Mucosa of descending colon (tissue), 3 donors: ENCODE results near the gene HHAT. TPM values are rescaled to one million over a fixed set of nuclear protein-coding genes. Genes with fewer than 3 reads are reported as not detected.

Source experiments
- ATAC-seq: fragments of 200-7000 bp; cut with Tn5 transposase; one replicate; pipeline ENCODE4 v1.9.1; 2020; ENCODE audit warnings: mild to moderate bottlenecking, moderate library complexity
- DNase-seq, 3 donors: peaks; one replicate each; pipeline ENCODE4 v3.0.0-alpha.2; 2020
- H3K36me3 ChIP-seq: fragments of 200-600 bp; one replicate; pipeline ENCODE4 v1.8.0; 2021; ENCODE audit warnings: low read depth, mild to moderate bottlenecking
- H3K4me1 ChIP-seq: fragments of 200-600 bp; one replicate; pipeline ENCODE4 v1.8.0; 2021; ENCODE audit warnings: low read depth, mild to moderate bottlenecking
- H3K4me3 ChIP-seq: fragments of 200-600 bp; one replicate; pipeline ENCODE4 v1.8.0; 2021; ENCODE audit warnings: mild to moderate bottlenecking
- H3K9me3 ChIP-seq: fragments of 200-600 bp; one replicate; pipeline ENCODE4 v1.8.0; 2021; ENCODE audit warnings: mild to moderate bottlenecking
- intact Hi-C, 2 donors: fragments of 100-400 bp; cut with DNase I in 1 of 2; cut with micrococcal nuclease in 1 of 2; formaldehyde crosslinking; loops; one replicate each; pipeline versions ENCODE4 v1.11.0 to v1.11.1; 2022; cut with DNase I, micrococcal nuclease
- total RNA-seq, 3 donors: library from RNA; stranded (reverse); fragmentation: NEBNext Ultra II Directional in 2 of 3; extraction: Animal tissue kit (Norgen Biotek cat#: 25700) in 2 of 3; gene quantifications; one replicate each; pipeline versions ENCODE4 v1.2.1 to v1.2.4, GENCODE V29; 2021 to 2023
- TF ChIP-seq, protein P1 (sequence below): fragments of 200-600 bp; IDR thresholded peaks from one replicate; pipeline ENCODE4 v1.8.0; 2022; ENCODE audit warnings: antibody characterized with exemption, mild to moderate bottlenecking
- donor health status: DM: no; HTN: no; CAD: no; lungs with moderate emphysema.
- donor health status: DM: no; HTN: no; CAD: no.
- donor health status: DM: no; HTN: yes; CAD: no.

The HHAT gene
- total RNA-seq, 3 donors from 2014 or later = 4.1 to 8.6 (median 5.9) TPM

DNA sequence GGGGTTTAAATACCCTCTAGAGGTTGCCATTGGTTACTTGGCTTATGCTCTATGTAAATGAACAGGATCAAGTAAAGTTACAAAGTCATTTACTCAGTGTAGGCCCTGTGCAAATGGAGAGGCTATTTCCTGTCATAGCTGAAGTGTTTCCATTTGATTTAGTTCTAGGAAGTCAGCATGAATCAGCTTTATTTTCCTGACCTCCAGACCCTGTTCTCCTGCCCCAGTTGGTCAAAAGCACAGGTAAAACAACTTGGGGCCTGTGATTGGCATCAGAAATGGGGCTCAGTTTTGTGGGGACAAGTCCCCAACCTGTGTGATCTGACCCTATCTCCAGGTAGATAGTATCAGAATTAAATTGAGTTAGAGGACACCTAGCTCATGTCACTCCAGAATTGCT, 239.9 kb downstream of the HHAT start:
- intact Hi-C loops = no loop called here
- no peak overlapping the region for H3K4me3 ChIP-seq
- no peak for DNase-seq

DNA sequence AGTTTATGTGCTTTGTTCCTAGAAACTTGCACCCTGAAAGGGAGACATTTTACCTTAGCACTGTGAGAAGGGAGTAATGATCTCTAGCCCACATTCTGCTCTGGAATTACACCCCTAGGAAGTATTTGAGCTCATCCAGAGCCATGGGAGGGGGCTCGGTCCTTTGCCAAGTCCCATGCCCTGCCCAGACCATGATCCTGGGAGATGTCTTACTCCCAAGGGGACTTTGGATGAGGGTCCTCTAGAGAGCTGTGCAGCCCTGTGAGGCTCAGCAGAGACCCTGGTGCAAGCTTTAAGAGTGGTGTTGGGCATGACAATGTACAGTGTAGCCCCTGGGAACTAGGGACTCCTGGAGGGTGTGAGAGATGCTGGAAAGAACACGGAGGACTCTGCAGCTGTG, 241.4 kb downstream of the HHAT start:
- DNase-seq = no peak
- H3K4me1 ChIP-seq = no peaks in the 10 kb centered on the region
- H3K9me3 ChIP-seq = no peaks in the 10 kb centered on the region
- no peaks in the 10 kb centered on the region for H3K36me3 ChIP-seq
- no peak overlapping the region for H3K4me3 ChIP-seq
- TF ChIP-seq, protein P1, sequence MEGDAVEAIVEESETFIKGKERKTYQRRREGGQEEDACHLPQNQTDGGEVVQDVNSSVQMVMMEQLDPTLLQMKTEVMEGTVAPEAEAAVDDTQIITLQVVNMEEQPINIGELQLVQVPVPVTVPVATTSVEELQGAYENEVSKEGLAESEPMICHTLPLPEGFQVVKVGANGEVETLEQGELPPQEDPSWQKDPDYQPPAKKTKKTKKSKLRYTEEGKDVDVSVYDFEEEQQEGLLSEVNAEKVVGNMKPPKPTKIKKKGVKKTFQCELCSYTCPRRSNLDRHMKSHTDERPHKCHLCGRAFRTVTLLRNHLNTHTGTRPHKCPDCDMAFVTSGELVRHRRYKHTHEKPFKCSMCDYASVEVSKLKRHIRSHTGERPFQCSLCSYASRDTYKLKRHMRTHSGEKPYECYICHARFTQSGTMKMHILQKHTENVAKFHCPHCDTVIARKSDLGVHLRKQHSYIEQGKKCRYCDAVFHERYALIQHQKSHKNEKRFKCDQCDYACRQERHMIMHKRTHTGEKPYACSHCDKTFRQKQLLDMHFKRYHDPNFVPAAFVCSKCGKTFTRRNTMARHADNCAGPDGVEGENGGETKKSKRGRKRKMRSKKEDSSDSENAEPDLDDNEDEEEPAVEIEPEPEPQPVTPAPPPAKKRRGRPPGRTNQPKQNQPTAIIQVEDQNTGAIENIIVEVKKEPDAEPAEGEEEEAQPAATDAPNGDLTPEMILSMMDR = no peak
- ATAC-seq = no peak
- intact Hi-C loops = no loop called here

More for the DNA sequence above, 239.9 kb downstream of the HHAT start:
- Histone ChIP-seq H3K4me1 (no peaks in the 10 kb centered on the region), H3K36me3 (no peaks in the 10 kb centered on the region), H3K9me3 (no peaks in the 10 kb centered on the region)
- ATAC-seq = no peak
- TF ChIP-seq, protein P1 = no peak

DNA sequence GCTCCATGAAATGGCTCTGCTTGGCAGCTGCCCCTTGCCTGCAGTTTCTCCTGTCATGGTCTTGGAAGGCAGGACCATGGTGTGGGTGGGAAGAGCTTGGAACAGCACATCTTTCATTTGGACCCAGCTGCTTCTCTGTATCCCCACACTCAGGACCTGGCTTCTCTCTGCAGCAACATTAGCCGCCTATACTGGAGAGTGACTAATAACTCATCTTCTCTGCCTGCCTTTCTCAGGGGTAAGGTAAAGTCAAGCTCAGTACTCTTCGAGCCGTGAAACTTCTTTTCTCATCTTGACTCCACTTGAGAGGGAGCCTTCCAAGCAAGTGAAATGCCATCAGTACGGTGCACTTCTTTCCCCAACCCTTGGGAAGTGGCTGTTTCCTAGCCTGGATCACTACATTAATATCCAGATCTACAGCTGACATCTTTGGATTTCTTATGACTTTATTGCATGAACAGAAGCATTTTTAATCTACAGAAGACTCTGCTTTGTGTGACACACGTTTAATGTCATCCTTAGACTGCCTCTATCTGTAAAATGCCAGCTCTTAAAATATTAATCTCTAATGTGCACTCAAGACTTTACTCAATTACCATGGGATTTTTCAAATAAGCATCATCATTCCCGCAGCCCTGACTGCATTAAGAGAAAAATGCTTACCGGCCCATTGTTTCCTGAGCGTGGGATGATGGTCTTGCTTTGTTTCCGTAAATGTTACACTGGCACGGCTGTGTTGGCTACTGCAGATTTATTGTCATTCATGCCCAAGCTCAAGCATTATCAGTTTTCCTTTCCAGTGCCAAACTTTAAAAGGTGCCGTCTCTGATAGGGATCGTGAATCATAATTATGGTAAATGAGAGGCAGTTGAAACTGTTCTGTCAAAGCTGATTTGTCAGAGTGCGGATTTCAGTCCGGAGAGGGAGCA, 242.9 kb downstream of the HHAT start:
- intact Hi-C loops = no loop called here
- TF ChIP-seq, protein P1 = no peak
- ATAC-seq = no peak
- no peak overlapping the region for H3K4me3 ChIP-seq
- no peak for DNase-seq
- no peaks in the 10 kb centered on the region for H3K36me3 ChIP-seq
- no peaks in the 10 kb centered on the region for H3K9me3 ChIP-seq
- H3K4me1 ChIP-seq = no peaks in the 10 kb centered on the region

DNA sequence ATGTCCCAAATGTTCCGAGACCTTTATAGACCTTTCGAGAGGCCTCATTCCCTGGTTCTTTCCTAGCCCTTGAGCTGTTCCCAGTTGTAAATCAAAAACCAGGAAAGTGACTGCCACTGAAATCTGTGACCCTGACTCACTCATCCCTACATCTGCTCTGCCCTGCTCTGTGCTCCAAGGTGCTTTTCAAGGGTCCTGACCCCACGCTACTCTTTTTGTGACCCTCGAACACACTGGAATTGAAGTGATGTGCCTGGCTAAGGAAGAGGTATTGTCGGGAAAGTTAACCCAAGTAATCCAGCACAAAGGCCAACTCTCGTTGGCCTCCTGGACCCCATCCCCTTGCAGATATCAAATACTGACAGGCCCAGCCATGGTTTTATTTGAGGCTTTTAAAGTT, 244.4 kb downstream of the HHAT start:
- no peaks in the 10 kb centered on the region for H3K36me3 ChIP-seq
- H3K9me3 ChIP-seq = no peaks in the 10 kb centered on the region
- no peak for ATAC-seq
- TF ChIP-seq, protein P1 = no peak
- intact Hi-C loops = no loop called here
- H3K4me1 ChIP-seq = no peaks in the 10 kb centered on the region
- no peak overlapping the region for H3K4me3 ChIP-seq
- no peak for DNase-seq

DNA sequence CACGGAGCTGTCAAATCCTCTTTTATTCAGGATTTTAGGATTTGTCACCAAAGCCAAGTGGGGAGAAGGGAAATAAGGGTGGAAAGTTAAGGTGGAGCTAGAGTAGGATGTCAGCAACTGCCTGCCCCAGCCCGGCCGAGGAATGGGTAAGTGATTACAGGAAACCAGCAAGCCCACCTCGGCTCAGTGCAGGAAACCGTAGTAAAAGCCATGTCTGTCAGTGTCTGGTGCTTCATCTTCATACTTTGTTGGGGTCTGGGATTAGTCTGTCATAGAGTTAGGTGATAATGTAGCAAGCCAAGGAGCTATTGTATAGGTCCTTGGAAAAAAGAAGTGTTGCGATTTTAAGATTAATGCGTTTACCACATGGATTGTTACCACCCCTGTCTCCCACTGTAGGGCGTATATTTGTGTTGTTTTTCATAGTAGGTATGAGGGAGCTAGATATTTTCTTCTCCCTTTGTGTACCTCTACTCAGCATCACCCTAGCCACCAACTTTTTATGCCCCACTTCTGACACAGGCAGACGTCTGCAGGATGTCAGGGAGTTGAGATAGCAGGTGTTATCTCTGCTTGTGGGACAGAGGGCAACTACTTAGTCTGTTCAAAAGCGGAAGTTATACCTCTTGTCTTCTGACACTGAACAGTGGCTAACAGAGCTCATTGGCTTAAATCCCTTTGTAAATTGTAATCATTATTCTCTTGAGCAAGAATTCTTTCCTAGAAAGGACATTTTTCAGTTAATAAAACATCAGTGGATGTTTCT, 253.7 kb downstream of the HHAT start:
- Histone ChIP-seq H3K4me3 (no peak overlapping the region), H3K36me3 (no peaks in the 10 kb centered on the region), H3K4me1 (no peaks in the 10 kb centered on the region), H3K9me3 (no peaks in the 10 kb centered on the region)
- TF ChIP-seq, protein P1 = no peak
- intact Hi-C loops = loop anchor here in 1 of 2 donors (10.0 kb wide), 1 partner anchor 552 kb away; the partner anchor contains the start of gene KCNH1
- ATAC-seq = no peak
- DNase-seq = no peak
